ENCODE results near the gene COX5B.
"Not testable (repeated sequence)": the region's sequence is repeated elsewhere in the genome, so short reads cannot be mapped to it uniquely, and the experiment has no call there.

COX5B gene

DNA sequence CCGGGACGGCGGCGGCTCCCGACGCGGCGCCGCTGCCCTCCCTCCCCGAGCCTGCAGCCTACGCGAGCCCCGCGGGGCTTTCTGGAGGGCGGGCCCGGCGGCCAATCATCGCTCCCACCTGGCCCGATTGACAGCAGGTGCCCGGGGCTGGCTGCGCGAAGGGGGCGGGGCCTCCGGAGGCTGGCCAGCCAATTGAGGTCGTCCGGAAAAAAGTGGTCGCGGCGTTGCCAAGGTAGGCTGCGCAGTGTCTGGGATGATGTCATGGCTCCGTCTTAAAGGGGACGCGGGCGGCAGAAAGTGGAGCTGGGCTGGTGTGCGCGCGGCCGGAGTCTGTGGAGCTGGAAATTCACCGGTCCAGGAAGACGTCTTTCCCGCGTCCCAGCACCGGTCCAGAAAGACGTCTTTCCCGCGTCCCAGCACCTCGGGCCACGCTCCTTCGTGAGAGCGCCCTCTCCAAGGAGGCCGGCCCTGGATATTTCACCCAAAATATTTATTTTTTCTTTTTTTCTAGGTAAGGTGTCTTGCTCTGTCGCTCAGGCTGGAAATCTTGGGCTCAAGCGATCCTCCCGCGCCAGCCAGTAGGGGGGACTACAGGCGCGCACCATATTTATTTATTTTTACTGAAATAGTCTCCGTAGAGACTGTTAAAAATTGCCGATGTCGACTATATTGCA, 18.2 kb downstream of the COX5B start, which contains the start of gene ACTR1B:
Gene ACTR1B (minus strand): TSS at position 83 of the 674 bp plus-strand sequence. CDS start 154 bp downstream, outside the sequence.
- TF ChIP-seq, protein P1, sequence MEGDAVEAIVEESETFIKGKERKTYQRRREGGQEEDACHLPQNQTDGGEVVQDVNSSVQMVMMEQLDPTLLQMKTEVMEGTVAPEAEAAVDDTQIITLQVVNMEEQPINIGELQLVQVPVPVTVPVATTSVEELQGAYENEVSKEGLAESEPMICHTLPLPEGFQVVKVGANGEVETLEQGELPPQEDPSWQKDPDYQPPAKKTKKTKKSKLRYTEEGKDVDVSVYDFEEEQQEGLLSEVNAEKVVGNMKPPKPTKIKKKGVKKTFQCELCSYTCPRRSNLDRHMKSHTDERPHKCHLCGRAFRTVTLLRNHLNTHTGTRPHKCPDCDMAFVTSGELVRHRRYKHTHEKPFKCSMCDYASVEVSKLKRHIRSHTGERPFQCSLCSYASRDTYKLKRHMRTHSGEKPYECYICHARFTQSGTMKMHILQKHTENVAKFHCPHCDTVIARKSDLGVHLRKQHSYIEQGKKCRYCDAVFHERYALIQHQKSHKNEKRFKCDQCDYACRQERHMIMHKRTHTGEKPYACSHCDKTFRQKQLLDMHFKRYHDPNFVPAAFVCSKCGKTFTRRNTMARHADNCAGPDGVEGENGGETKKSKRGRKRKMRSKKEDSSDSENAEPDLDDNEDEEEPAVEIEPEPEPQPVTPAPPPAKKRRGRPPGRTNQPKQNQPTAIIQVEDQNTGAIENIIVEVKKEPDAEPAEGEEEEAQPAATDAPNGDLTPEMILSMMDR (IDR thresholded peaks at IDR 0.05), result peak; percentile 73
- TF ChIP-seq ZFX (IDR thresholded peaks at IDR 0.05; ENCODE audit: borderline replicate concordance), result no peak
- peak within 1 kb of the TSS; percentile 96 for H3K27ac ChIP-seq

DNA sequence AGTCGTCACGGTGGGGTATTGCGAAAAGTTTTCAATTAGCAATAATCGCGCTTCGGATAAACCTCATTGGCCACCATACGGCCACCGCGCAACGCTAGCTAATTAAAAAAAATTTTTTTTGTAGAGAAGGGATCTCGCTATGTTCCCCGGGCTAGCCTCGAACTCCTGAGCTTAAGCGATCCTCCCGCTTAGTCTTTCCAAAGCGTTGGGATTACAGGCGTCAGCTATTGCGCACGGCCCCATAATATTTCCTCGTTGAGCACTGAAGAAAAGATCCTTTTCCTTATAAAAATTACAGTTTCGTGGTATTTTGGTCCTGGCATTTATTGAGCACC, 18.7 kb downstream of the COX5B start:
- TF ChIP-seq, protein P1 (IDR thresholded peaks at IDR 0.05), result peak; percentile 33; the same call in 1 of the 2 replicates
- TF ChIP-seq ZFX (IDR thresholded peaks at IDR 0.05; ENCODE audit: borderline replicate concordance), result no peak
- H3K27ac ChIP-seq, result peak overlapping the region; percentile 96

DNA sequence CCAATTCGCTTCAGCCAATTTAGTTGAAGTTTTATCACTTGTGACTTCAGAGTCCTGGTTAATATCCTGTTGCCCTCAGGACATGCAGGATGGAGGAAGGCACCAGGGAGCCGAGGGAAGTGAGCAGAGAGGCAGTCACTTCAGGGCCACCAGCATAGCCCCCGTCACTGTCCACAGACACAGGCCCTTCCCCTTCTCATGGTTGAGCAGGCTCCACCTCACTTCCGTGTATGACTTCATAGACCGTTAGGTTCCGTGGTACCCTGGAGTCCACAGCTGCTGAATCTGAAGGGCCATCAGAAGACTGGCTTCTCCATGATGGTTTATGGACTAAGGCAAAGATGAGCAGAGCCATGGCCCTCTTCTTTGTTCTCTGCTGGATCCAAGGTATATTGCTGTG, 23.6 kb downstream of the COX5B start, which contains the start of gene C2orf92:
Gene C2orf92 (plus strand): TSS at position 266 of the 400 bp plus-strand sequence. CDS start 76 bp downstream, at position 342.
- H3K27ac ChIP-seq, result no peak within 1 kb of the TSS
- TF ChIP-seq, protein P1 (IDR thresholded peaks at IDR 0.05), result no peak
- no peak for TF ChIP-seq ZFX (IDR thresholded peaks at IDR 0.05; ENCODE audit: borderline replicate concordance)

DNA sequence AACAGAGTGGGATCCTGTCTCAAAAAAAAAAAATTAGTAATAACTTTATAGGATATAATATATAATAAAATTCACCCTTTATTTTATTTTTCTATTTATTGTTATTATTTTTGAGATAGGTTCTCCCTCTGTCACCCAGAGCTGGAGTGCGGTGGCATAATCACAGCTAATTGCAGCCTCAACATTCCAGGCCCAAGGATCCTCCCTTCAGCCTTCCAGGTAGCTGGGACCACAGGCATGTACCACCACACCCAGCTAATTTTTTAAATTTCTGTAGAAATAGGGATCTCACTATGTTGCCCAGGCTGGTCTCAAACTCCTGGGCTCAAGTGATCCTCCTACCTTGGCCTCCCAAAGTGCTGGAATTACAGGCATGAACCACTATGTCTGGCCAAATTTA, 24.6 kb downstream of the COX5B start:
- no peak overlapping the region for H3K27ac ChIP-seq
- TF ChIP-seq, protein P1 (IDR thresholded peaks at IDR 0.05), result no peak
- no peak for TF ChIP-seq ZFX (IDR thresholded peaks at IDR 0.05; ENCODE audit: borderline replicate concordance)

DNA sequence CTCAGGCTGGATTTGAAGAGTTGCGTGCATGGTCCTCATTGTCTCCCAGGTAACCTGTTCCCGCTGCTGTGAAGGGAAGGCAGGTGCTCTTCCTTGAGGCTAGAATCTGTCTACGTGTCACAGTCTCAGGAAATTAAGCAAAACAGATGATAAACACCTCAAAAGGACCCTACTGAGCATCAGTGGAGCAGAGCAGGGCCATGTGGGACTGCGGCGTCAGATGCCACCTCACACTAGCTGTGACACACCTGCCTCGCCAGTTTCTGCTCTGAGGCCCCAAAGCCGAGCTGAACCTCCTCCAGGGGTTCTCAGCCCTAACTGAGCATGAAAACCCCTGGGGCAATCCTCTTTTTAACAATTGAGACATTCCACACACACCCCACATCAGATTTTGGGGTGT, 25.7 kb downstream of the COX5B start:
- no peak for TF ChIP-seq ZFX (IDR thresholded peaks at IDR 0.05; ENCODE audit: borderline replicate concordance)
- TF ChIP-seq, protein P1 (IDR thresholded peaks at IDR 0.05), result no peak
- H3K27ac ChIP-seq, result no peak overlapping the region

DNA sequence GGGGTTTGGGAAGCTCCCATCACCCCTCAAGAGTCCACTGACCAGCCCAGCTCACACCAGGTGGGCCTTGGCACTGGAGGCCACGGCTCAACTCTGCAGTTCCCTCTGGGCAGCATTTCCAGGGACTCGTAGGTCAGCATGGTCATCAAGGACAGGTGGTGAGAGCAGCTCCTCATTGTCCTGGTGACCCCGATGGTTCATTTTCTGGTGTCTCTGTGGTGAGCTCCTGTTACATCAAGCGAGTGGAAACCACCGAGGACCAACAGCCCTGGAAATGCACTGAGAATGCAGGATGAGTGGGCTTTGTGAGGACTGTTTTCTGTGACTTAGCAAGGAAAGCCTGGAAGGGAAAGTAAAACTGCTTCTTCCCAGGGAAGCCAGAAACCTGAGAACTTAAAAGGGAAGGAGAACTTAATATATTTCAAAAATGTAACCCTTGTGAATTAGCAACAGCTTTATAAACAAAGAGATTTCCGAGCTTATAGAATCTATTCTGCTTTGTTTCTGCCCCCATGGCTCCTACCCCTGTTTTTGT, 26.8 kb downstream of the COX5B start:
- H3K27ac ChIP-seq, result not testable (repeated sequence)

DNA sequence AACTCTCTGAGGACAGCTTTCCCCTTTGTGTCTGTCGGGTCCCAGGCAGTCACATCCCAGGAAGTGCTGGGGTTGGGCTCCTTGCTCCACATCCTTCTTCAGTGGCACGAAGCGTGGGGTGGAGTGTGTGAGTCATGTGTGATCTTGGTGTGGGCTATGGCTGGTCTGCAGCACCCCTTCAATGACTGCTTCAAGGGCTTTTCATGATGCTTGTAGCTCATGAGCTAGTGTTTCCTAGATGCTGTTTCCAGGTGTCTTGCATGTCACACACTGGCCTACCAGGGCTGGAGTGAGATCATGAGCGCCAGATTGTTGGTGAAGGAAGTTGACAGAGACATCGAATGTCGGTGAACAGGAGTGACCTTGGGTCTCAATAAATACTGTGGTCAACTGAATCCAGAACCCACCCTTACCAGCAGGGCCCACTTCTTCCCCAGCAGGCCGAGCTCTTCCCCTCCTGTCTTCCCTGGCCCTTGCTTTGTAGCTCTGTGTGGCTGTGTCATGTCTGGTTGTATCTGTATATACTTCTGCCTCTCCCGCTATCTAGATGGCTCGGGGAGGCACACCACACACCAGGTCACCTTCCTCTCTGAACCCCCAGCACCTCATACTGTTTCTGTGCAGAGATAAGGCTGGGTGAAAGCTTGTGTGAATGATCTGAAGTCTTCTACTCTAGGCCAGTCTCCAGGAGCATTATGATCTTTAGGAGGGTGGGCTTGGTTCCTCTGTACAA, 27.5 kb downstream of the COX5B start:
- H3K27ac ChIP-seq, result no peak overlapping the region

More for the DNA sequence above, 27.5 kb downstream of the COX5B start:
- TF ChIP-seq, protein P1 (IDR thresholded peaks at IDR 0.05), result no peak
- no peak for TF ChIP-seq ZFX (IDR thresholded peaks at IDR 0.05; ENCODE audit: borderline replicate concordance)

All from 22Rv1 (cell line).